ENCODE measurements around the gene SLC22A7. TPM values are rescaled to one million over a fixed set of nuclear protein-coding genes. Genes with fewer than 3 reads are reported as not detected.

Gene SLC22A7
- total and polyA plus RNA-seq, 2 donors (not counting 1 experiment from before 2014, with no cell fraction given): not detected

DNA sequence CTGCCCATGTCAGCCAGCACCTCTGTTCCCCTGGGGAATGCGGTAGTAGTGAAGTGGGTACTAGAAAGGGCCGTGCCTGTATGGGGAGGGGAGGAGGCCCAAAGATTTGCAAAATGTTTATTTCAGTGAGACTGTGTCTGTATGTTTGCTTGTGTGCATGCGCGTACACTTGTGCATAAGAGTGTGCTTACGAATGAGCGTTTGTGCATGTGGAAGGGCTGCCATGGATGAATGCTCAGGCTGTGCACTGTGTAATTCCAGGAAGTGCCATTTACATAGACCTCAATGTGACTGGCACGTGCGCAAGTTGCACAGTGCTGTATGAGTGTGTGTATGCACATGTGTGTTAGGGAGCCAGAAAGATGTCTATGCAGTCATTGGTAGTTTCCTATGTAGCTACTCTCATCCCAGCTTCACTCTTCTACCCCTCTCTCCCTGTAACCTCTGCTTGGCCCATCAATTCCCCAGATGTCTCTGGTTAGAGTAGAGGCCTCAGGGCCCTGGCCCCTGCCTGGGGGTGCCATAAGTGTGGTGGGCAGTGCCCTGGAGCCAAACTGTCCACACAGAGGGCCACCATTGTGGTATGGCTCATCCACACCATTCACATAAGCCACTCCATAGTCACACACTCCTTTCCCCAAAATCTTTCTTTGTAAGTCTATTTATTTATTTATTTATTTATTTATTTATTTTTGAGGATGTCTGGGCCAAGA lies 26.8 kb upstream of the SLC22A7 start:
- H3K27ac ChIP-seq (ENCODE audit: low read length in 2 of 2): no peak overlapping the region
- H3K27me3 ChIP-seq (replicated peaks in 1 of 4; ENCODE audit: control extremely low read depth in 1 of 4, control insufficient read depth in 3 of 4, insufficient read depth in 4 of 4, low read length in 3 of 4): peaks cover 0 to 21% (median 7%) of the 10 kb centered on the region in 4 experiments
- no peak overlapping the region for H2AFZ ChIP-seq (ENCODE audit: insufficient read depth, low read depth, low read length, poor library complexity, severe bottlenecking)
- DNase-seq (peak; percentile 86), ATAC-seq (ENCODE audit: low read depth) (peak; percentile 73)
- peak overlapping the region; percentile 86 for H3K4me2 ChIP-seq (replicated peaks; ENCODE audit: low read depth, low read length, poor library complexity, severe bottlenecking)
- intact Hi-C loops (cut with micrococcal nuclease): no loop called here
- Mint-ChIP-seq H3K4me3 (peak overlapping the region; percentile 80), H3K27ac (peak overlapping the region; percentile 86), H3K27me3 (peaks cover 17% of the 10 kb centered on the region), H3K9me3 (ENCODE audit: insufficient read depth) (no peaks in the 10 kb centered on the region), H3K4me1 (peaks cover 51% of the 10 kb centered on the region)
- CTCF ChIA-PET: interaction anchor here (0.6 to 1.5 kb wide), 3 partner anchors 41 to 126 kb away, joined by 3 to 4 read pairs (median 3); no protein-coding TSS in a partner anchor
- peaks cover 38 to 49% of the 10 kb centered on the region in 2 donors for H3K4me1 ChIP-seq (ENCODE audit: control insufficient read depth in 2 of 2, insufficient read depth in 2 of 2, low read length in 2 of 2)
- TF ChIP-seq, protein P1, sequence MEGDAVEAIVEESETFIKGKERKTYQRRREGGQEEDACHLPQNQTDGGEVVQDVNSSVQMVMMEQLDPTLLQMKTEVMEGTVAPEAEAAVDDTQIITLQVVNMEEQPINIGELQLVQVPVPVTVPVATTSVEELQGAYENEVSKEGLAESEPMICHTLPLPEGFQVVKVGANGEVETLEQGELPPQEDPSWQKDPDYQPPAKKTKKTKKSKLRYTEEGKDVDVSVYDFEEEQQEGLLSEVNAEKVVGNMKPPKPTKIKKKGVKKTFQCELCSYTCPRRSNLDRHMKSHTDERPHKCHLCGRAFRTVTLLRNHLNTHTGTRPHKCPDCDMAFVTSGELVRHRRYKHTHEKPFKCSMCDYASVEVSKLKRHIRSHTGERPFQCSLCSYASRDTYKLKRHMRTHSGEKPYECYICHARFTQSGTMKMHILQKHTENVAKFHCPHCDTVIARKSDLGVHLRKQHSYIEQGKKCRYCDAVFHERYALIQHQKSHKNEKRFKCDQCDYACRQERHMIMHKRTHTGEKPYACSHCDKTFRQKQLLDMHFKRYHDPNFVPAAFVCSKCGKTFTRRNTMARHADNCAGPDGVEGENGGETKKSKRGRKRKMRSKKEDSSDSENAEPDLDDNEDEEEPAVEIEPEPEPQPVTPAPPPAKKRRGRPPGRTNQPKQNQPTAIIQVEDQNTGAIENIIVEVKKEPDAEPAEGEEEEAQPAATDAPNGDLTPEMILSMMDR (IDR thresholded peaks at IDR 0.05): no peak
- TF ChIP-seq EZH2 (IDR thresholded peaks at IDR 0.05; ENCODE audit: borderline replicate concordance, insufficient read depth, low read depth, low read length, poor library complexity, severe bottlenecking): no peak
- H3K36me3 ChIP-seq (replicated peaks in 1 of 2; ENCODE audit: control extremely low read depth in 1 of 2, control insufficient read depth in 1 of 2, extremely low read depth in 1 of 2, insufficient read depth in 2 of 2, low read length in 1 of 2): no peaks in the 10 kb centered on the region
- no peak overlapping the region for H3K9ac ChIP-seq (ENCODE audit: low read length)
- no peaks in the 10 kb centered on the region for H4K20me1 ChIP-seq (ENCODE audit: control insufficient read depth, insufficient read depth, low read length, poor library complexity, severe bottlenecking)
- no peaks in the 10 kb centered on the region for H3K79me2 ChIP-seq (ENCODE audit: control insufficient read depth, insufficient read depth, low read length)
- POLR2A ChIA-PET: no interaction called here
- H3K9me3 ChIP-seq (ENCODE audit: control extremely low read depth in 1 of 3, control insufficient read depth in 2 of 3, insufficient read depth in 1 of 3, low read length in 2 of 3): peaks cover 0 to 7% (median 0%) of the 10 kb centered on the region in 3 donors
- no peak overlapping the region for H3K4me3 ChIP-seq (ENCODE audit: control extremely low read depth in 1 of 5, extremely low read depth in 1 of 5, insufficient read depth in 1 of 5, low read depth in 2 of 5, low read length in 4 of 5)
- 41% methylated on average over 6 of the region's 8 CpGs for WGBS (ENCODE audit: insufficient coverage)

DNA sequence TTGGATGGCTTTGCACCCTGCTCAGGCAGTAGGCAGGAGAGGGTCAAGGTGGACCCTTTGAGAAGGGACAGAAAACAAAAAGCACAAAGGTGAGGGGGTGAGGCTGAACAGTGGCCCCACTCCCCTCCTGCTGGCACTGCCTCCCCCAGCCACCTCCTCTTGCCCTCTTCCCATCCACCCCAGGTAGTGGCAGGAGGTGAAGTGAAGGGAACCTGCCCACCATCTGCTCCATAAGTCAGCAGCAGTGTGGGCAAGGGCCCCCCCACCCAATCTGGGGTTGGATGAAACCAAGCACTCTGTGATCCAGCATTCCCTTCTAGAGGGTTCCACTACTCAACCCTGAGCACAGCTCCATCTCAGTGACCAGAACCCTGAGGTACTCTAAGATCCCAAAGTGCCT lies 26.1 kb upstream of the SLC22A7 start:
- Mint-ChIP-seq H3K4me1 (peaks cover 56% of the 10 kb centered on the region), H3K9me3 (ENCODE audit: insufficient read depth) (no peaks in the 10 kb centered on the region), H3K27ac (no peak overlapping the region), H3K27me3 (peaks cover 19% of the 10 kb centered on the region), H3K4me3 (no peak overlapping the region)
- Histone ChIP-seq H3K4me1 (ENCODE audit: control insufficient read depth in 2 of 2, insufficient read depth in 2 of 2, low read length in 2 of 2) (peaks cover 45 to 56% of the 10 kb centered on the region in 2 donors), H3K79me2 (ENCODE audit: control insufficient read depth, insufficient read depth, low read length) (no peaks in the 10 kb centered on the region), H3K9ac (ENCODE audit: low read length) (no peak overlapping the region), H3K36me3 (replicated peaks in 1 of 2; ENCODE audit: control extremely low read depth in 1 of 2, control insufficient read depth in 1 of 2, extremely low read depth in 1 of 2, insufficient read depth in 2 of 2, low read length in 1 of 2) (no peaks in the 10 kb centered on the region), H3K27ac (ENCODE audit: low read length in 2 of 2) (no peak overlapping the region), H3K4me2 (replicated peaks; ENCODE audit: low read depth, low read length, poor library complexity, severe bottlenecking) (no peak overlapping the region), H4K20me1 (ENCODE audit: control insufficient read depth, insufficient read depth, low read length, poor library complexity, severe bottlenecking) (peaks cover 3% of the 10 kb centered on the region), H3K4me3 (ENCODE audit: control extremely low read depth in 1 of 5, extremely low read depth in 1 of 5, insufficient read depth in 1 of 5, low read depth in 2 of 5, low read length in 4 of 5) (no peak overlapping the region), H3K27me3 (replicated peaks in 1 of 4; ENCODE audit: control extremely low read depth in 1 of 4, control insufficient read depth in 3 of 4, insufficient read depth in 4 of 4, low read length in 3 of 4) (peaks cover 0 to 28% (median 9%) of the 10 kb centered on the region in 4 experiments), H2AFZ (ENCODE audit: insufficient read depth, low read depth, low read length, poor library complexity, severe bottlenecking) (no peak overlapping the region), H3K9me3 (ENCODE audit: control extremely low read depth in 1 of 3, control insufficient read depth in 2 of 3, insufficient read depth in 1 of 3, low read length in 2 of 3) (peaks cover 0 to 7% (median 0%) of the 10 kb centered on the region in 3 donors)
- ChIA-PET CTCF (interaction anchor here (0.6 to 1.7 kb wide), 6 partner anchors 8 to 126 kb away, joined by 3 to 7 read pairs (median 4); partner anchors contain the start of gene DNPH1), POLR2A (no interaction called here)
- no peak for ATAC-seq (ENCODE audit: low read depth)
- DNase-seq: no peak
- no peak for TF ChIP-seq EZH2 (IDR thresholded peaks at IDR 0.05; ENCODE audit: borderline replicate concordance, insufficient read depth, low read depth, low read length, poor library complexity, severe bottlenecking)
- TF ChIP-seq, protein P1 (IDR thresholded peaks at IDR 0.05): no peak
- intact Hi-C loops (cut with micrococcal nuclease): no loop called here

All from B cell (primary cell).